K562 (cell line): ENCODE data around the gene PA2G4. TPM values are rescaled to one million over a fixed set of nuclear protein-coding genes. Genes with fewer than 3 reads are reported as not detected.

Experiments
- NR2F6 ChIP-seq: fragments of 450-650 bp; formaldehyde crosslinking; IDR thresholded peaks from 2 replicates; pipeline ENCODE4 v1.4.0; 2020; ENCODE audit warnings: mild to moderate bottlenecking
- SMAD3 ChIP-seq: fragments of 450-650 bp; formaldehyde crosslinking; conservative IDR thresholded peaks from 2 replicates; pipeline ENCODE4 v1.4.0; 2020; ENCODE audit warnings: mild to moderate bottlenecking
- SRSF7 ChIP-seq: fragments of 200-400 bp; formaldehyde crosslinking; optimal IDR thresholded peaks from 2 replicates; pipeline ENCODE3; 2017; ENCODE audit warnings: mild to moderate bottlenecking, low read depth, low read length
- ZNF778 ChIP-seq: fragments of 450-650 bp; formaldehyde crosslinking; IDR thresholded peaks from 2 replicates; pipeline ENCODE4 v1.4.0; 2020; ENCODE audit warnings: mild to moderate bottlenecking, moderate library complexity
- polyA plus RNA-seq, 8 experiments: library from polyadenylated mRNA; depleted of rRNA in 4 of 8; stranded (reverse) in 5 of 8; unstranded in 3 of 8; fragments of >200 nt; fragmentation: Nextera tagmentation in 2 of 8; fragmentation: Illumina TruSeq in 1 of 8; extraction: Ambion mirVana in 2 of 8; extraction: Trizol in 1 of 8; gene quantifications; 2 replicates each; pipeline versions ENCODE4 v1.2.1 to v1.2.3, GENCODE V29; 2011 to 2014; ENCODE audit warnings: inconsistent platforms in 1 of 8, missing spikeins in 1 of 8
- total RNA-seq, 7 experiments: library from RNA; depleted of rRNA in 6 of 7; stranded (reverse); fragments of >200 nt in 6 of 7; fragmentation: Illumina TruSeq in 2 of 7; extraction: Trizol in 2 of 7; gene quantifications; 2 replicates each; pipeline versions ENCODE4 v1.2.1 to v1.2.3, GENCODE V29; 2011 to 2021; ENCODE audit warnings: low replicate concordance in 1 of 7
- TF ChIP-seq, protein P1 (sequence below): fragments of 450-650 bp; IDR thresholded peaks from 2 replicates; pipeline ENCODE4 v1.6.1; 2016; ENCODE audit warnings: mild to moderate bottlenecking
- TF ChIP-seq, protein P2 (sequence below): sonication (generic); formaldehyde crosslinking; IDR thresholded peaks from 2 replicates; pipeline ENCODE4 v1.4.0; 2020; ENCODE audit warnings: mild to moderate bottlenecking, missing genetic modification reagents
- TF ChIP-seq, protein P3 (sequence below): sonication (generic); formaldehyde crosslinking; IDR thresholded peaks from 2 replicates; pipeline ENCODE4 v1.8.0; 2023; ENCODE audit warnings: missing genetic modification reagents, mild to moderate bottlenecking, borderline replicate concordance
- TF ChIP-seq, protein P4 (sequence below), 2 experiments: fragments of 450-650 bp in 1 of 2; sonication (generic) in 1 of 2; formaldehyde crosslinking; conservative IDR thresholded peaks; 2 replicates each; pipeline versions ENCODE4 v1.4.0 to v1.8.1; 2020 to 2022; ENCODE audit warnings: mild to moderate bottlenecking in 1 of 2, missing genetic modification reagents in 1 of 2
- TF ChIP-seq, protein P5 (sequence below): fragments of 250-450 bp; sonication (Bioruptor Pico); IDR thresholded peaks from 2 replicates; pipeline ENCODE4 v1.4.0; 2020

PA2G4 gene
- total and polyA plus RNA-seq, 9 of the 15 experiments (the other 6 are each of a cell fraction or from before 2014, with no cell fraction given), result 230 to 925 (median 638) TPM

DNA sequence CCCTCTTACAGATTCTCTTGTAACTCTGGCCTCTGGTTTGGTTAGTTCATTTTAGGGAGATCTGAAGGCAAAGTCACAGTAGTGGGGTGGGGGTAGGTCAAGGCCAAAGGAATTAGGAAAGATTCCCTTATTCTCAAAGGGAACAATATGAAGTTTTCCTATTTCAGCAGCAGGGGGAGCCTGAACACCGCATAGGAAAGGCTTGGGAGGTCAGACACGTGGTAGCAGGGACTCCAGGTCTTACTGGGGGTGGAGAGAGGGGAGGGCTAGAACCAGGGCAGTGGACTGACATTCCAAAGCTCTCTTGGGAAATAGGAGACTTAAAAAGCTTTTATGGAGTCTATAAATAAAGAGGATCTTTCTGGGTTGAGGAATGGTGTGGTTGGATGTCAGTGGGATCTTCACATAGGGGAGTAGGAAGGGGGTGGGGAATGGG, 15.0 kb downstream of the PA2G4 start (continued):
- TF ChIP-seq, protein P1, sequence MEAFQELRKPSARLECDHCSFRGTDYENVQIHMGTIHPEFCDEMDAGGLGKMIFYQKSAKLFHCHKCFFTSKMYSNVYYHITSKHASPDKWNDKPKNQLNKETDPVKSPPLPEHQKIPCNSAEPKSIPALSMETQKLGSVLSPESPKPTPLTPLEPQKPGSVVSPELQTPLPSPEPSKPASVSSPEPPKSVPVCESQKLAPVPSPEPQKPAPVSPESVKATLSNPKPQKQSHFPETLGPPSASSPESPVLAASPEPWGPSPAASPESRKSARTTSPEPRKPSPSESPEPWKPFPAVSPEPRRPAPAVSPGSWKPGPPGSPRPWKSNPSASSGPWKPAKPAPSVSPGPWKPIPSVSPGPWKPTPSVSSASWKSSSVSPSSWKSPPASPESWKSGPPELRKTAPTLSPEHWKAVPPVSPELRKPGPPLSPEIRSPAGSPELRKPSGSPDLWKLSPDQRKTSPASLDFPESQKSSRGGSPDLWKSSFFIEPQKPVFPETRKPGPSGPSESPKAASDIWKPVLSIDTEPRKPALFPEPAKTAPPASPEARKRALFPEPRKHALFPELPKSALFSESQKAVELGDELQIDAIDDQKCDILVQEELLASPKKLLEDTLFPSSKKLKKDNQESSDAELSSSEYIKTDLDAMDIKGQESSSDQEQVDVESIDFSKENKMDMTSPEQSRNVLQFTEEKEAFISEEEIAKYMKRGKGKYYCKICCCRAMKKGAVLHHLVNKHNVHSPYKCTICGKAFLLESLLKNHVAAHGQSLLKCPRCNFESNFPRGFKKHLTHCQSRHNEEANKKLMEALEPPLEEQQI, result no peak
- TF ChIP-seq, protein P2, sequence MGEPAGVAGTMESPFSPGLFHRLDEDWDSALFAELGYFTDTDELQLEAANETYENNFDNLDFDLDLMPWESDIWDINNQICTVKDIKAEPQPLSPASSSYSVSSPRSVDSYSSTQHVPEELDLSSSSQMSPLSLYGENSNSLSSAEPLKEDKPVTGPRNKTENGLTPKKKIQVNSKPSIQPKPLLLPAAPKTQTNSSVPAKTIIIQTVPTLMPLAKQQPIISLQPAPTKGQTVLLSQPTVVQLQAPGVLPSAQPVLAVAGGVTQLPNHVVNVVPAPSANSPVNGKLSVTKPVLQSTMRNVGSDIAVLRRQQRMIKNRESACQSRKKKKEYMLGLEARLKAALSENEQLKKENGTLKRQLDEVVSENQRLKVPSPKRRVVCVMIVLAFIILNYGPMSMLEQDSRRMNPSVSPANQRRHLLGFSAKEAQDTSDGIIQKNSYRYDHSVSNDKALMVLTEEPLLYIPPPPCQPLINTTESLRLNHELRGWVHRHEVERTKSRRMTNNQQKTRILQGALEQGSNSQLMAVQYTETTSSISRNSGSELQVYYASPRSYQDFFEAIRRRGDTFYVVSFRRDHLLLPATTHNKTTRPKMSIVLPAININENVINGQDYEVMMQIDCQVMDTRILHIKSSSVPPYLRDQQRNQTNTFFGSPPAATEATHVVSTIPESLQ, result no peak
- TF ChIP-seq SRSF7, result no peak
- TF ChIP-seq, protein P3, sequence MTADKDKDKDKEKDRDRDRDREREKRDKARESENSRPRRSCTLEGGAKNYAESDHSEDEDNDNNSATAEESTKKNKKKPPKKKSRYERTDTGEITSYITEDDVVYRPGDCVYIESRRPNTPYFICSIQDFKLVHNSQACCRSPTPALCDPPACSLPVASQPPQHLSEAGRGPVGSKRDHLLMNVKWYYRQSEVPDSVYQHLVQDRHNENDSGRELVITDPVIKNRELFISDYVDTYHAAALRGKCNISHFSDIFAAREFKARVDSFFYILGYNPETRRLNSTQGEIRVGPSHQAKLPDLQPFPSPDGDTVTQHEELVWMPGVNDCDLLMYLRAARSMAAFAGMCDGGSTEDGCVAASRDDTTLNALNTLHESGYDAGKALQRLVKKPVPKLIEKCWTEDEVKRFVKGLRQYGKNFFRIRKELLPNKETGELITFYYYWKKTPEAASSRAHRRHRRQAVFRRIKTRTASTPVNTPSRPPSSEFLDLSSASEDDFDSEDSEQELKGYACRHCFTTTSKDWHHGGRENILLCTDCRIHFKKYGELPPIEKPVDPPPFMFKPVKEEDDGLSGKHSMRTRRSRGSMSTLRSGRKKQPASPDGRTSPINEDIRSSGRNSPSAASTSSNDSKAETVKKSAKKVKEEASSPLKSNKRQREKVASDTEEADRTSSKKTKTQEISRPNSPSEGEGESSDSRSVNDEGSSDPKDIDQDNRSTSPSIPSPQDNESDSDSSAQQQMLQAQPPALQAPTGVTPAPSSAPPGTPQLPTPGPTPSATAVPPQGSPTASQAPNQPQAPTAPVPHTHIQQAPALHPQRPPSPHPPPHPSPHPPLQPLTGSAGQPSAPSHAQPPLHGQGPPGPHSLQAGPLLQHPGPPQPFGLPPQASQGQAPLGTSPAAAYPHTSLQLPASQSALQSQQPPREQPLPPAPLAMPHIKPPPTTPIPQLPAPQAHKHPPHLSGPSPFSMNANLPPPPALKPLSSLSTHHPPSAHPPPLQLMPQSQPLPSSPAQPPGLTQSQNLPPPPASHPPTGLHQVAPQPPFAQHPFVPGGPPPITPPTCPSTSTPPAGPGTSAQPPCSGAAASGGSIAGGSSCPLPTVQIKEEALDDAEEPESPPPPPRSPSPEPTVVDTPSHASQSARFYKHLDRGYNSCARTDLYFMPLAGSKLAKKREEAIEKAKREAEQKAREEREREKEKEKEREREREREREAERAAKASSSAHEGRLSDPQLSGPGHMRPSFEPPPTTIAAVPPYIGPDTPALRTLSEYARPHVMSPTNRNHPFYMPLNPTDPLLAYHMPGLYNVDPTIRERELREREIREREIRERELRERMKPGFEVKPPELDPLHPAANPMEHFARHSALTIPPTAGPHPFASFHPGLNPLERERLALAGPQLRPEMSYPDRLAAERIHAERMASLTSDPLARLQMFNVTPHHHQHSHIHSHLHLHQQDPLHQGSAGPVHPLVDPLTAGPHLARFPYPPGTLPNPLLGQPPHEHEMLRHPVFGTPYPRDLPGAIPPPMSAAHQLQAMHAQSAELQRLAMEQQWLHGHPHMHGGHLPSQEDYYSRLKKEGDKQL (CRISPR knock-in tag), result no peak
- TF ChIP-seq, protein P4, sequence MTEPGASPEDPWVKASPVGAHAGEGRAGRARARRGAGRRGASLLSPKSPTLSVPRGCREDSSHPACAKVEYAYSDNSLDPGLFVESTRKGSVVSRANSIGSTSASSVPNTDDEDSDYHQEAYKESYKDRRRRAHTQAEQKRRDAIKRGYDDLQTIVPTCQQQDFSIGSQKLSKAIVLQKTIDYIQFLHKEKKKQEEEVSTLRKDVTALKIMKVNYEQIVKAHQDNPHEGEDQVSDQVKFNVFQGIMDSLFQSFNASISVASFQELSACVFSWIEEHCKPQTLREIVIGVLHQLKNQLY (CRISPR knock-in tag; conservative IDR thresholded peaks at IDR 0.05), result no peak
- TF ChIP-seq, protein P5, sequence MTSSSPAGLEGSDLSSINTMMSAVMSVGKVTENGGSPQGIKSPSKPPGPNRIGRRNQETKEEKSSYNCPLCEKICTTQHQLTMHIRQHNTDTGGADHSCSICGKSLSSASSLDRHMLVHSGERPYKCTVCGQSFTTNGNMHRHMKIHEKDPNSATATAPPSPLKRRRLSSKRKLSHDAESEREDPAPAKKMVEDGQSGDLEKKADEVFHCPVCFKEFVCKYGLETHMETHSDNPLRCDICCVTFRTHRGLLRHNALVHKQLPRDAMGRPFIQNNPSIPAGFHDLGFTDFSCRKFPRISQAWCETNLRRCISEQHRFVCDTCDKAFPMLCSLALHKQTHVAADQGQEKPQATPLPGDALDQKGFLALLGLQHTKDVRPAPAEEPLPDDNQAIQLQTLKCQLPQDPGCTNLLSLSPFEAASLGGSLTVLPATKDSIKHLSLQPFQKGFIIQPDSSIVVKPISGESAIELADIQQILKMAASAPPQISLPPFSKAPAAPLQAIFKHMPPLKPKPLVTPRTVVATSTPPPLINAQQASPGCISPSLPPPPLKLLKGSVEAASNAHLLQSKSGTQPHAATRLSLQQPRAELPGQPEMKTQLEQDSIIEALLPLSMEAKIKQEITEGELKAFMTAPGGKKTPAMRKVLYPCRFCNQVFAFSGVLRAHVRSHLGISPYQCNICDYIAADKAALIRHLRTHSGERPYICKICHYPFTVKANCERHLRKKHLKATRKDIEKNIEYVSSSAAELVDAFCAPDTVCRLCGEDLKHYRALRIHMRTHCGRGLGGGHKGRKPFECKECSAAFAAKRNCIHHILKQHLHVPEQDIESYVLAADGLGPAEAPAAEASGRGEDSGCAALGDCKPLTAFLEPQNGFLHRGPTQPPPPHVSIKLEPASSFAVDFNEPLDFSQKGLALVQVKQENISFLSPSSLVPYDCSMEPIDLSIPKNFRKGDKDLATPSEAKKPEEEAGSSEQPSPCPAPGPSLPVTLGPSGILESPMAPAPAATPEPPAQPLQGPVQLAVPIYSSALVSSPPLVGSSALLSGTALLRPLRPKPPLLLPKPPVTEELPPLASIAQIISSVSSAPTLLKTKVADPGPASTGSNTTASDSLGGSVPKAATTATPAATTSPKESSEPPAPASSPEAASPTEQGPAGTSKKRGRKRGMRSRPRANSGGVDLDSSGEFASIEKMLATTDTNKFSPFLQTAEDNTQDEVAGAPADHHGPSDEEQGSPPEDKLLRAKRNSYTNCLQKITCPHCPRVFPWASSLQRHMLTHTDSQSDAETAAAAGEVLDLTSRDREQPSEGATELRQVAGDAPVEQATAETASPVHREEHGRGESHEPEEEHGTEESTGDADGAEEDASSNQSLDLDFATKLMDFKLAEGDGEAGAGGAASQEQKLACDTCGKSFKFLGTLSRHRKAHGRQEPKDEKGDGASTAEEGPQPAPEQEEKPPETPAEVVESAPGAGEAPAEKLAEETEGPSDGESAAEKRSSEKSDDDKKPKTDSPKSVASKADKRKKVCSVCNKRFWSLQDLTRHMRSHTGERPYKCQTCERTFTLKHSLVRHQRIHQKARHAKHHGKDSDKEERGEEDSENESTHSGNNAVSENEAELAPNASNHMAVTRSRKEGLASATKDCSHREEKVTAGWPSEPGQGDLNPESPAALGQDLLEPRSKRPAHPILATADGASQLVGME (CRISPR knock-in tag), result no peak
- no peak for TF ChIP-seq NR2F6 (CRISPR knock-in tag)
- TF ChIP-seq ZNF778 (CRISPR knock-in tag), result no peak
- no peak for TF ChIP-seq SMAD3 (CRISPR knock-in tag)
